A549 (cell line): ENCODE data around the gene KRTAP5-5. TPM values are rescaled to one million over a fixed set of nuclear protein-coding genes. Genes with fewer than 3 reads are reported as not detected.

Experiments
- ATAC-seq, 2 experiments: fragments of 200-7000 bp in 1 of 2; fragments of >200 bp in 1 of 2; cut with Nextera tagmentation in 1 of 2; cut with Tn5 transposase in 1 of 2; 3 replicates each; pipeline versions ENCODE4 v1.8.0 to v1.9.1; 2018 to 2020; ENCODE audit warnings: mild to moderate bottlenecking in 1 of 2, moderate library complexity in 1 of 2
- CTCF ChIA-PET: fragments of 300-600 bp; sonication (Branson Sonifier 250); formaldehyde crosslinking; extraction: SDS; loops from one replicate; lab custom pipeline; 2021; ENCODE audit warnings: antibody characterized with exemption, inconsistent platforms; lab: Yijun Ruan, JAX
- POLR2A ChIA-PET: fragments of 350-600 bp; formaldehyde crosslinking; extraction: SDS; loops from one replicate; lab custom pipeline; 2021; ENCODE audit warnings: antibody characterized with exemption, inconsistent platforms; lab: Yijun Ruan, JAX
- DNase-seq, 2 experiments: peaks; one replicate each; pipeline versions ENCODE4 v3.0.0 to v3.0.0-alpha.2; 2011 to 2016; ENCODE audit warnings: low read depth in 1 of 2, low spot score in 1 of 2
- FAIRE-seq: peaks from 2 replicates; lab custom pipeline; 2011; peaks lifted over from hg19 to GRCh38; lab: Jason Lieb, UNC
- H3K27ac ChIP-seq, 2 experiments: fragments of >200 bp; sonication (Bioruptor Twin); formaldehyde crosslinking; 3 replicates each; pipeline ENCODE4 v1.5.1; 2016 to 2017
- H3K4me1 ChIP-seq: fragments of >200 bp; sonication (Bioruptor Twin); formaldehyde crosslinking; 3 replicates; pipeline ENCODE4 v1.6.1; 2016
- H3K4me2 ChIP-seq: fragments of >200 bp; sonication (Bioruptor Twin); formaldehyde crosslinking; 3 replicates; pipeline ENCODE4 v1.6.1; 2016
- H3K4me3 ChIP-seq: fragments of >200 bp; sonication (Bioruptor Twin); formaldehyde crosslinking; 3 replicates; pipeline ENCODE4 v1.5.1; 2016
- H3K9me3 ChIP-seq: fragments of >200 bp; sonication (Bioruptor Twin); formaldehyde crosslinking; 3 replicates; pipeline ENCODE4 v1.6.1; 2016
- BHLHE40 ChIP-seq: IDR thresholded peaks from 2 replicates; pipeline ENCODE4 v1.6.1; 2012; ENCODE audit warnings: low read depth, low read length, inconsistent platforms
- CBX2 ChIP-seq: fragments of 200-600 bp; sonication (generic); IDR thresholded peaks from 2 replicates; pipeline ENCODE4 v1.6.1; 2016; ENCODE audit warnings: low read depth, mild to moderate bottlenecking, borderline replicate concordance
- CHD2 ChIP-seq: fragments of 150-350 bp; IDR thresholded peaks from 2 replicates; pipeline ENCODE4 v1.6.1; 2014; ENCODE audit warnings: low read length; ENCODE audit not compliant: partially characterized antibody
- CHD4 ChIP-seq: fragments of 200-600 bp; sonication (generic); IDR thresholded peaks from 2 replicates; pipeline ENCODE4 v1.6.1; 2016; ENCODE audit warnings: antibody characterized with exemption, mild to moderate bottlenecking, borderline replicate concordance
- CTCF ChIP-seq: fragments of >200 bp; sonication (Bioruptor Twin); formaldehyde crosslinking; IDR thresholded peaks from 3 replicates; pipeline ENCODE4 v1.5.1; 2016
- E2F6 ChIP-seq: IDR thresholded peaks from 2 replicates; pipeline ENCODE4 v1.6.1; 2012; ENCODE audit warnings: low read depth, borderline replicate concordance
- EHF ChIP-seq: fragments of 250-450 bp; sonication (Bioruptor Pico); IDR thresholded peaks from 2 replicates; pipeline ENCODE4 v1.5.0; 2020; ENCODE audit warnings: mild to moderate bottlenecking
- EHMT2 ChIP-seq: fragments of 200-600 bp; sonication (generic); IDR thresholded peaks from 2 replicates; pipeline ENCODE4 v1.6.1; 2016; ENCODE audit warnings: antibody characterized with exemption, low read depth, mild to moderate bottlenecking, moderate library complexity
- ELK1 ChIP-seq: fragments of 150-350 bp; IDR thresholded peaks from 2 replicates; pipeline ENCODE4 v1.6.1; 2014; ENCODE audit warnings: low read depth, mild to moderate bottlenecking, low read length
- EP300 ChIP-seq, 2 experiments: fragments of >200 bp; sonication (Bioruptor Twin); formaldehyde crosslinking; IDR thresholded peaks; 2 replicates in 1 of 2; 3 replicates in 1 of 2; pipeline ENCODE4 v1.6.1; 2016 to 2017
- ESRRA ChIP-seq: fragments of 150-350 bp; IDR thresholded peaks from 2 replicates; pipeline ENCODE4 v1.6.1; 2014; ENCODE audit warnings: mild to moderate bottlenecking, low read length, borderline replicate concordance
- FOSB ChIP-seq: fragments of 250-450 bp; sonication (Bioruptor Pico); IDR thresholded peaks from 2 replicates; pipeline ENCODE4 v1.5.0; 2020; ENCODE audit warnings: mild to moderate bottlenecking, moderate library complexity
- FOXS1 ChIP-seq: fragments of 250-450 bp; sonication (Bioruptor Pico); IDR thresholded peaks from 2 replicates; pipeline ENCODE4 v1.5.0; 2020; ENCODE audit warnings: mild to moderate bottlenecking, moderate library complexity
- HES2 ChIP-seq: fragments of >200 bp; sonication (Bioruptor Twin); formaldehyde crosslinking; IDR thresholded peaks from 2 replicates; pipeline ENCODE4 v1.6.1; 2016
- HOXA7 ChIP-seq: fragments of 250-450 bp; sonication (Bioruptor Pico); IDR thresholded peaks from 2 replicates; pipeline ENCODE4 v1.5.0; 2020; ENCODE audit warnings: mild to moderate bottlenecking, moderate library complexity
- HOXB5 ChIP-seq: fragments of 250-450 bp; sonication (Bioruptor Pico); IDR thresholded peaks from 2 replicates; pipeline ENCODE4 v1.5.0; 2020; ENCODE audit warnings: mild to moderate bottlenecking, moderate library complexity
- JUN ChIP-seq, 2 experiments: fragments of >200 bp; sonication (Bioruptor Twin); formaldehyde crosslinking; IDR thresholded peaks; 2 replicates in 1 of 2; 3 replicates in 1 of 2; pipeline ENCODE4 v1.6.1; 2016 to 2017
- JUNB ChIP-seq: fragments of >200 bp; sonication (Bioruptor Twin); formaldehyde crosslinking; IDR thresholded peaks from 2 replicates; pipeline ENCODE4 v1.6.1; 2016
- KDM5A ChIP-seq: fragments of 200-600 bp; sonication (generic); IDR thresholded peaks from 2 replicates; pipeline ENCODE4 v1.6.1; 2016; ENCODE audit warnings: antibody characterized with exemption, mild to moderate bottlenecking
- MAZ ChIP-seq: fragments of 150-350 bp; IDR thresholded peaks from 2 replicates; pipeline ENCODE4 v1.6.1; 2014; ENCODE audit warnings: antibody characterized with exemption, low read depth, low read length, borderline replicate concordance
- PBX3 ChIP-seq: IDR thresholded peaks from 2 replicates; pipeline ENCODE4 v1.6.1; 2012
- POLR2A ChIP-seq: IDR thresholded peaks from 2 replicates; pipeline ENCODE4 v1.6.1; 2012; ENCODE audit warnings: mild to moderate bottlenecking, low read length
- RCOR1 ChIP-seq: fragments of 150-350 bp; IDR thresholded peaks from 2 replicates; pipeline ENCODE4 v1.6.1; 2014; ENCODE audit warnings: antibody characterized with exemption, low read length, low read depth
- SREBF2 ChIP-seq: fragments of 450-650 bp; IDR thresholded peaks from 2 replicates; pipeline ENCODE4 v1.6.1; 2014; ENCODE audit warnings: mild to moderate bottlenecking, moderate library complexity
- TP53 ChIP-seq: fragments of 250-450 bp; sonication (Bioruptor Pico); IDR thresholded peaks from 2 replicates; pipeline ENCODE4 v1.5.0; 2021; ENCODE audit warnings: mild to moderate bottlenecking, moderate library complexity
- ZFP36 ChIP-seq: fragments of 450-650 bp; IDR thresholded peaks from 2 replicates; pipeline ENCODE4 v1.6.1; 2014; ENCODE audit warnings: borderline replicate concordance; ENCODE audit not compliant: partially characterized antibody
- WGBS: methylation state at CpG from one replicate; pipeline ENCODE4 v1.1.6; 2017; ENCODE audit errors: missing lambda C conversion rate; 5-methylcytosine and 5-hydroxymethylcytosine counted together
- polyA plus RNA-seq, 4 experiments: library from polyadenylated mRNA; depleted of rRNA in 3 of 4; stranded (reverse); fragments of >200 nt; fragmentation: RNase III in 1 of 4; extraction: RNeasy Plus Mini Kit Qiagen cat#74134 plus additional on column Dnase treatment in 1 of 4; gene quantifications; 2 replicates in 3 of 4; 3 replicates in 1 of 4; pipeline ENCODE4 v1.2.3, GENCODE V29; 2011 to 2017

Gene KRTAP5-5
- polyA plus RNA-seq, 2 of the 4 experiments (the other 2 are of a cell fraction), result not detected

GRCh38 chr11:1672613-1673350, 43.2 kb downstream of the KRTAP5-5 start:
- Histone ChIP-seq H3K4me3 (no peak overlapping the region), H3K4me1 (no peaks in the 10 kb centered on the region), H3K27ac (no peak overlapping the region), H3K9me3 (no peaks in the 10 kb centered on the region), H3K4me2 (no peak overlapping the region)
- WGBS, result 61% methylated on average over 15 of the region's 15 CpGs
- POLR2A ChIA-PET, result no interaction called here
- TF ChIP-seq EHMT2 (no peak), EP300 (IDR thresholded peaks at IDR 0.05) (no peak), CHD4 (no peak), TP53 (CRISPR knock-in tag) (no peak), CBX2 (no peak), SREBF2 (no peak), FOXS1 (CRISPR knock-in tag) (no peak), ELK1 (no peak), PBX3 (no peak), MAZ (no peak)
- DNase-seq, result no peak
- CTCF ChIA-PET, result interaction anchor here (1.2 to 7.7 kb wide), 3 partner anchors 20 to 37 kb away, joined by 4 to 34 read pairs (median 5); no protein-coding TSS in a partner anchor
- FAIRE-seq, result no peak
- ATAC-seq, result no peak

GRCh38 chr11:1673446-1674172, 44.0 kb downstream of the KRTAP5-5 start:
- DNase-seq, result no peak
- CTCF ChIA-PET, result interaction anchor here (1.2 to 7.7 kb wide), 4 partner anchors 20 to 159 kb away, joined by 3 to 34 read pairs (median 4); no protein-coding TSS in a partner anchor
- Histone ChIP-seq H3K4me3 (no peak overlapping the region), H3K27ac (no peak overlapping the region), H3K4me1 (no peaks in the 10 kb centered on the region), H3K9me3 (no peaks in the 10 kb centered on the region), H3K4me2 (no peak overlapping the region)
- POLR2A ChIA-PET, result no interaction called here
- 33% methylated on average over 11 of the region's 11 CpGs for WGBS
- ATAC-seq, result no peak
- no peak for FAIRE-seq
- TF ChIP-seq HOXA7 (CRISPR knock-in tag), result no peak
- no peak for TF ChIP-seq FOSB
- no peak for TF ChIP-seq EP300 (IDR thresholded peaks at IDR 0.05)
- no peak for TF ChIP-seq POLR2A

GRCh38 chr11:1674173-1675131, 44.9 kb downstream of the KRTAP5-5 start:
- ATAC-seq (no peak; a peak in 1 of 6 replicates), DNase-seq (no peak), FAIRE-seq (no peak)
- Histone ChIP-seq H3K4me3 (no peak overlapping the region), H3K27ac (no peak overlapping the region), H3K9me3 (no peaks in the 10 kb centered on the region), H3K4me1 (no peaks in the 10 kb centered on the region), H3K4me2 (no peak overlapping the region)
- POLR2A ChIA-PET, result no interaction called here
- CTCF ChIA-PET, result interaction anchor here (1.2 to 9.9 kb wide), 5 partner anchors 19 to 481 kb away, joined by 3 to 103 read pairs (median 34); no protein-coding TSS in a partner anchor
- WGBS, result 45% methylated on average over 21 of the region's 21 CpGs
- no peak for TF ChIP-seq HOXB5 (CRISPR knock-in tag)
- TF ChIP-seq RCOR1, result no peak
- no peak for TF ChIP-seq FOXS1 (CRISPR knock-in tag)
- TF ChIP-seq ZFP36, result no peak
- no peak for TF ChIP-seq KDM5A
- no peak for TF ChIP-seq EHF (CRISPR knock-in tag)
- TF ChIP-seq HES2, result no peak
- no peak for TF ChIP-seq JUN (IDR thresholded peaks at IDR 0.05)
- TF ChIP-seq E2F6, result no peak
- no peak for TF ChIP-seq SREBF2
- no peak for TF ChIP-seq HOXA7 (CRISPR knock-in tag)
- TF ChIP-seq CTCF, result no peak
- no peak for TF ChIP-seq CHD2
- TF ChIP-seq POLR2A, result no peak
- no peak for TF ChIP-seq ESRRA
- TF ChIP-seq JUNB, result no peak
- TF ChIP-seq BHLHE40, result no peak
